ENCODE measurements around the gene KCNG3. TPM values are rescaled to one million over a fixed set of nuclear protein-coding genes. Genes with fewer than 3 reads are reported as not detected.

KCNG3 gene
- total RNA-seq, 6 donors from 2014 or later: 0.91 to 10.3 (median 3.8) TPM

DNA sequence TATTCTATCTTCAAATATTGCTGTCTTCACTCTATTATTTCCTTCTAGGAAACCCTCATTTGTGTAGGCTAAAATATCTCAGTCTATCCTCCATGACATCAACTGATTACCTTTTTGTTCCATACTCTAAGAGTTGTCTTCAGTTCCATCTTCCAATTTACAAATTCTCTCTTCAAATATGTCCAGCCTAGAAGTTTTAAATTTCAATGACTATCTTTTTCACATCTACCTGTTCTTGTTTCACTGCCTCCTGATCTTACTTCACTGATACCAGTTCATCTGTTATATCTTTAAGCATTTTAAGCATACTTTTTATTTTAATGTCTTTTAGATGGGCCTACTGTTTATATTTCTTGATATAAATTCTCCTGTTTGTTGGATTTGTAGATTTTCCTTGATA lies 79.1 kb downstream of the KCNG3 start:
- ATAC-seq (ENCODE audit: low FRiP score in 2 of 2): no peak
- Histone ChIP-seq H3K27me3 (no peaks in the 10 kb centered on the region), H3K4me1 (no peaks in the 10 kb centered on the region), H3K4me3 (no peak overlapping the region), H3K9me3 (peaks cover 0 to 14% (median 9%) of the 10 kb centered on the region in 4 donors), H3K27ac (no peak overlapping the region), H3K36me3 (no peaks in the 10 kb centered on the region)
- no peak for DNase-seq
- TF ChIP-seq EP300 (IDR thresholded peaks at IDR 0.05) (no peak), POLR2AphosphoS5 (IDR thresholded peaks at IDR 0.05) (no peak), POLR2A (IDR thresholded peaks at IDR 0.05) (no peak)
- TF ChIP-seq, protein P1, sequence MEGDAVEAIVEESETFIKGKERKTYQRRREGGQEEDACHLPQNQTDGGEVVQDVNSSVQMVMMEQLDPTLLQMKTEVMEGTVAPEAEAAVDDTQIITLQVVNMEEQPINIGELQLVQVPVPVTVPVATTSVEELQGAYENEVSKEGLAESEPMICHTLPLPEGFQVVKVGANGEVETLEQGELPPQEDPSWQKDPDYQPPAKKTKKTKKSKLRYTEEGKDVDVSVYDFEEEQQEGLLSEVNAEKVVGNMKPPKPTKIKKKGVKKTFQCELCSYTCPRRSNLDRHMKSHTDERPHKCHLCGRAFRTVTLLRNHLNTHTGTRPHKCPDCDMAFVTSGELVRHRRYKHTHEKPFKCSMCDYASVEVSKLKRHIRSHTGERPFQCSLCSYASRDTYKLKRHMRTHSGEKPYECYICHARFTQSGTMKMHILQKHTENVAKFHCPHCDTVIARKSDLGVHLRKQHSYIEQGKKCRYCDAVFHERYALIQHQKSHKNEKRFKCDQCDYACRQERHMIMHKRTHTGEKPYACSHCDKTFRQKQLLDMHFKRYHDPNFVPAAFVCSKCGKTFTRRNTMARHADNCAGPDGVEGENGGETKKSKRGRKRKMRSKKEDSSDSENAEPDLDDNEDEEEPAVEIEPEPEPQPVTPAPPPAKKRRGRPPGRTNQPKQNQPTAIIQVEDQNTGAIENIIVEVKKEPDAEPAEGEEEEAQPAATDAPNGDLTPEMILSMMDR (IDR thresholded peaks at IDR 0.05): no peak

DNA sequence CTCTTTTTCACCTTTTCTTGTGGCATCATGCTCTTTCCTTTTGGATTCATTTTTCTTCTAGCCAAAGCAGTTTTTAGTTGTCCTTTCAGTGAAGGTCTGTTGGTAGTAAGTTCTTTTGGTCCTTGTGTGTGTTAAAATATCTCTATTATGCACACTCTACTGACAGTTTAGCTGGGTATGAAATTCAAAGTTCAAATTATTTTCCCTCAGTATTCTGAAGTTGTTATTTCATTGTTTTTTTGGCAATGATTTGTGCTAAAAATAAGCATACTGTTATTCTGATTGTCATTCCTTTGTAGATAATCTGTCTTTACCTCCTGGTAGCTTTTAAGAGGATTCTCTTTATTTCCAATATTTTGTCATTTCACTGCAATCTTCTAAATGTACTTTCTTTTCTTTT lies 79.6 kb downstream of the KCNG3 start:
- no peak overlapping the region for H3K27ac ChIP-seq

DNA sequence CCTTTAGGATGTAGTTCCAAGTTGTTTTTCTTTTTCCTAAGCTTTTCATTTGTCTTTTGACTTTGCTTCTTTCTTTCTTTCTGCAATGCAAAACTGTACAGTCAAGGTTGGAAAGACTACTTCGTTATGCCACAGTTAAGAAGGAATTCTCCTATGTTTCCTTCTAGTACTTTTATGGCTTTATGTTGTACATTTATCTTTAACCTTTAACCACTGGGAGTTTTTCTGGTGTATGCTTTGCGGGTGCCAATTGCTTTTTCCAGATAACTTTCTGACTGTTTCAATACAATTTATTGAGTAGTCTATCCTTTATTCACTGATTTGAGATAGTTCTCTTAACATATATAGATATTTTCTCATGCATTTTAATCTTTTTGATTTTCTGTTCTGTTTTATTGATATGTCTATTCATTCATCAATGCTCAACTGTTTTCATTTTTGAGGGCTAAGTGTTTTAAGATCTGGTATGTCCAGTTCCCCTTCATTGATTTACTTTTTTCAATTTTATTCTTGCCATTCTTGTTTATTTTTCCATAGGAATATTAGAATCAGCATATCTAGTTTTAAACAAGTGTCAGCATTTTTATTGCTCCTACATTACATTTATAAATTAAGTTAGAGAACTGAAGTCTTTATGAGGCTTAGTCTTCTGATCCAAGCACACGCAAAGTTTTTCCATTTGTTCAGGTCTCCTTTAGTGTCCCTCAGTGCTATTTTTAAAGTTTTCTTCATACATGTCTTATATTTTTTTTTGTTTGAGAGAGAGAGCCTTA lies 82.9 kb downstream of the KCNG3 start:
- WGBS, 2 donors: 86 to 89% methylated on average over 3 of the region's 3 CpGs
- Histone ChIP-seq H3K4me1 (no peaks in the 10 kb centered on the region), H3K27me3 (no peaks in the 10 kb centered on the region), H3K4me3 (no peak overlapping the region), H3K27ac (no peak overlapping the region), H3K36me3 (no peaks in the 10 kb centered on the region), H3K9me3 (peaks cover 0 to 14% (median 9%) of the 10 kb centered on the region in 4 donors)
- no peak for ATAC-seq (ENCODE audit: low FRiP score in 2 of 2)
- TF ChIP-seq POLR2A (IDR thresholded peaks at IDR 0.05) (no peak), POLR2AphosphoS5 (IDR thresholded peaks at IDR 0.05) (no peak), EP300 (IDR thresholded peaks at IDR 0.05) (no peak)
- TF ChIP-seq, protein P1 (IDR thresholded peaks at IDR 0.05): no peak
- DNase-seq: no peak

More for the DNA sequence above, 79.6 kb downstream of the KCNG3 start:
- no peaks in the 10 kb centered on the region for H3K4me1 ChIP-seq
- H3K4me3 ChIP-seq: no peak overlapping the region
- no peaks in the 10 kb centered on the region for H3K36me3 ChIP-seq
- DNase-seq (no peak), ATAC-seq (ENCODE audit: low FRiP score in 2 of 2) (no peak)
- TF ChIP-seq EP300 (IDR thresholded peaks at IDR 0.05): no peak
- TF ChIP-seq POLR2AphosphoS5 (IDR thresholded peaks at IDR 0.05): no peak
- TF ChIP-seq, protein P1 (IDR thresholded peaks at IDR 0.05): no peak
- no peak for TF ChIP-seq POLR2A (IDR thresholded peaks at IDR 0.05)
- H3K9me3 ChIP-seq: peaks cover 0 to 14% (median 9%) of the 10 kb centered on the region in 4 donors
- H3K27me3 ChIP-seq: no peaks in the 10 kb centered on the region

DNA sequence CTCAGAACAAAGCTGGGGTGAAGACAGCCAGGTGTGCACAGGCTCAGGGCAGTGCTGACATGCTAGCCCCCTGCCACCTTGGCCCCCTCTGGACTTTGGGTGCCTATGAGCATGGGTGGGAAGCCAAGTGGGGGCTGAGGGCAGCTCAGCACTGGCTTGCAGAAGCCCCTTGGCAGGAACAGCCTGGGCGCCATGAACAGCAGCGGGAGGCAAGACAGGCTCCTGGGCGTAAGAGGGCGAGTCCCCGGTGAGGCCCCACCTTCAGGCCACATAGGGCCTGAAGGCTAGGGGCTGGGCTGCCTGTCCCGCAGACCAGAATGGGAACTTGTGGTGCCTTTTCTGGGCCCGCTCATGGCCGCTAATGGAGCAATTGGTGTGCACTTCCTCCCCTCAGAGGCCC lies 85.8 kb downstream of the KCNG3 start:
- 90 to 95% methylated on average over 4 to 5 of the region's 8 CpGs for whole genome bisulfite sequencing, 2 donors
- TF ChIP-seq POLR2A (IDR thresholded peaks at IDR 0.05) (no peak), EP300 (IDR thresholded peaks at IDR 0.05) (no peak), POLR2AphosphoS5 (IDR thresholded peaks at IDR 0.05) (no peak)
- TF ChIP-seq, protein P1 (IDR thresholded peaks at IDR 0.05): no peak
- DNase-seq (peak in 1 of 2 donors; percentile 45), ATAC-seq (ENCODE audit: low FRiP score in 2 of 2) (peak in 1 of 2 donors; percentile 55)
- no peaks in the 10 kb centered on the region for H3K9me3 ChIP-seq
- no peaks in the 10 kb centered on the region for H3K27me3 ChIP-seq
- H3K36me3 ChIP-seq: no peaks in the 10 kb centered on the region
- no peaks in the 10 kb centered on the region for H3K4me1 ChIP-seq
- H3K27ac ChIP-seq: no peak overlapping the region
- no peak overlapping the region for H3K4me3 ChIP-seq

DNA sequence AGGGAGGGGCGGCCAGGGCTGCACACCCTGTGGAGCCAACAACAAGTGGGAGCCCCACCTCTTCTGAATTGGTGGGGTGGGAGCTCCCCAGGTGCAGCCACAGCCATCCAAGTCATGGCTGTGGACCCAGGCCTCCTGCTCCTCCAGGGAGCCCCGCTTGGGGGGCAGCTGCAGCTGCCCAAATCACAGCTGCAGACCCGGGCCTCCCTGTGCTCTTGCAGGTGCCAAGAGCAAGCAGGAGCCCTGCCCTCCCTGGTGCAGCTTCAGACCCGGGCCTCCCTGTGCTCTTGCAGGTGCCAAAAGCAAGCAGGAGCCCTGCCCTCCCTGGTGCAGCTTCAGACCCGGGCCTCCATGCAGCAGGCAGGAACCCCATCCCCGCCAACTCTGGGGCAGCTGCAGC lies 86.3 kb downstream of the KCNG3 start:
- peak in 1 of 2 donors; percentile 40 for ATAC-seq (ENCODE audit: low FRiP score in 2 of 2)
- DNase-seq: peak in 1 of 2 donors; percentile 51
- no peaks in the 10 kb centered on the region for H3K36me3 ChIP-seq
- H3K4me3 ChIP-seq: no peak overlapping the region
- no peak overlapping the region for H3K27ac ChIP-seq
- H3K9me3 ChIP-seq: no peaks in the 10 kb centered on the region
- no peaks in the 10 kb centered on the region for H3K4me1 ChIP-seq
- WGBS, 2 donors: 94% methylated on average over 3 of the region's 6 CpGs; no CpG with 5 or more reads in 1 of the 2 donors
- TF ChIP-seq POLR2AphosphoS5 (IDR thresholded peaks at IDR 0.05) (no peak), EP300 (IDR thresholded peaks at IDR 0.05) (no peak), POLR2A (IDR thresholded peaks at IDR 0.05) (no peak)
- TF ChIP-seq, protein P1 (IDR thresholded peaks at IDR 0.05): no peak
- H3K27me3 ChIP-seq: no peaks in the 10 kb centered on the region
